A673 (cell line): ENCODE results near the gene CLCN2. TPM values are rescaled to one million over a fixed set of nuclear protein-coding genes. Genes with fewer than 3 reads are reported as not detected.

Experiments
- BruUV-seq: library from RNA; stranded (reverse); fragments of 400-500 nt; replicated peaks from 2 replicates; lab custom pipeline; 2021; lab: Mats Ljungman, UMichigan
- CTCF ChIA-PET: fragments of 300-600 bp; sonication (Branson Sonifier 250); formaldehyde crosslinking; loops from one replicate; lab custom pipeline; 2022; ENCODE audit warnings: antibody characterized with exemption; lab: Charles Lee
- POLR2A ChIA-PET: fragments of 300-600 bp; sonication (Branson Sonifier 250); formaldehyde crosslinking; loops from one replicate; lab custom pipeline; 2022; ENCODE audit warnings: antibody characterized with exemption; ENCODE audit not compliant: low non-redundant PET; lab: Charles Lee
- DNase-seq: peaks from one replicate; pipeline ENCODE4 v3.0.0-alpha.2; 2015; ENCODE audit warnings: low spot score
- H3K27ac ChIP-seq: fragments of 200-600 bp; sonication (generic); 2 replicates; pipeline ENCODE4 v1.5.1; 2016; ENCODE audit warnings: mixed run types, low read depth, mild to moderate bottlenecking, mixed read lengths, antibody characterized with exemption, low read length; ENCODE audit not compliant: poor library complexity, severe bottlenecking
- H3K27me3 ChIP-seq: fragments of 200-600 bp; sonication (generic); replicated peaks from 2 replicates; pipeline ENCODE4 v1.6.1; 2017; ENCODE audit warnings: mixed run types, low read depth, mild to moderate bottlenecking, mixed read lengths, antibody characterized with exemption, low read length; ENCODE audit not compliant: insufficient read depth, poor library complexity
- H3K36me3 ChIP-seq: fragments of 200-600 bp; sonication (generic); 2 replicates; pipeline ENCODE4 v1.6.1; 2016; ENCODE audit warnings: mixed run types, mild to moderate bottlenecking, mixed read lengths, antibody characterized with exemption, low read length; ENCODE audit not compliant: insufficient read depth, poor library complexity, severe bottlenecking
- H3K4me1 ChIP-seq: fragments of 200-600 bp; sonication (generic); 2 replicates; pipeline ENCODE4 v1.6.1; 2017; ENCODE audit warnings: mixed run types, mild to moderate bottlenecking, mixed read lengths, antibody characterized with exemption, low read length; ENCODE audit not compliant: insufficient read depth, poor library complexity, severe bottlenecking
- H3K4me3 ChIP-seq: fragments of 200-600 bp; sonication (generic); 2 replicates; pipeline ENCODE4 v1.5.1; 2016; ENCODE audit warnings: low read depth, mixed run types, mild to moderate bottlenecking, mixed read lengths, low read length; ENCODE audit not compliant: poor library complexity, severe bottlenecking
- H3K9me3 ChIP-seq: fragments of 200-600 bp; sonication (generic); 2 replicates; pipeline ENCODE4 v1.6.1; 2016; ENCODE audit warnings: mixed run types, low read depth, mild to moderate bottlenecking, mixed read lengths, antibody characterized with exemption, low read length; ENCODE audit not compliant: poor library complexity, severe bottlenecking
- CTCF ChIP-seq: fragments of 300-800, 200-600 bp; sonication (generic); conservative IDR thresholded peaks from 2 replicates; pipeline ENCODE4 v1.5.1; 2017; ENCODE audit warnings: low read depth, mild to moderate bottlenecking, antibody characterized with exemption, low read length, moderate library complexity, mixed read lengths
- EZH2 ChIP-seq: fragments of 200-600 bp; sonication (generic); IDR thresholded peaks from 2 replicates; pipeline ENCODE4 v1.6.1; 2017; ENCODE audit warnings: borderline replicate concordance, low read depth, mild to moderate bottlenecking, mixed read lengths, antibody characterized with exemption, low read length; ENCODE audit not compliant: poor library complexity, severe bottlenecking
- intact Hi-C: fragments of 100-400 bp; cut with micrococcal nuclease; formaldehyde crosslinking; loops from one replicate; pipeline ENCODE4 v1.10.0; 2022; ENCODE audit not compliant: unreplicated experiment
- total RNA-seq: library from RNA; stranded (reverse); gene quantifications from 2 replicates; pipeline ENCODE4 v1.2.3, GENCODE V29; 2021

Gene CLCN2
- total RNA-seq, 1 experiment from 2014 or later = 11.2 TPM

- no peaks in the 10 kb centered on the region for H3K9me3 ChIP-seq
- no peak overlapping the region for H3K4me3 ChIP-seq
- ChIA-PET CTCF (no interaction called here), POLR2A (no interaction called here)
- H3K36me3 ChIP-seq = no peaks in the 10 kb centered on the region
- H3K27ac ChIP-seq = no peak overlapping the region
- BruUV-seq = no TSS peak
- peaks cover 32% of the 10 kb centered on the region for H3K27me3 ChIP-seq
- peaks cover 4% of the 10 kb centered on the region for H3K4me1 ChIP-seq
- no peak for DNase-seq
- intact Hi-C loops = no loop called here
- TF ChIP-seq CTCF = no peak
- TF ChIP-seq EZH2 = no peak
Observed at GRCh38 chr3:184383033-184383740, 21.8 kb upstream of the CLCN2 start.

DNA sequence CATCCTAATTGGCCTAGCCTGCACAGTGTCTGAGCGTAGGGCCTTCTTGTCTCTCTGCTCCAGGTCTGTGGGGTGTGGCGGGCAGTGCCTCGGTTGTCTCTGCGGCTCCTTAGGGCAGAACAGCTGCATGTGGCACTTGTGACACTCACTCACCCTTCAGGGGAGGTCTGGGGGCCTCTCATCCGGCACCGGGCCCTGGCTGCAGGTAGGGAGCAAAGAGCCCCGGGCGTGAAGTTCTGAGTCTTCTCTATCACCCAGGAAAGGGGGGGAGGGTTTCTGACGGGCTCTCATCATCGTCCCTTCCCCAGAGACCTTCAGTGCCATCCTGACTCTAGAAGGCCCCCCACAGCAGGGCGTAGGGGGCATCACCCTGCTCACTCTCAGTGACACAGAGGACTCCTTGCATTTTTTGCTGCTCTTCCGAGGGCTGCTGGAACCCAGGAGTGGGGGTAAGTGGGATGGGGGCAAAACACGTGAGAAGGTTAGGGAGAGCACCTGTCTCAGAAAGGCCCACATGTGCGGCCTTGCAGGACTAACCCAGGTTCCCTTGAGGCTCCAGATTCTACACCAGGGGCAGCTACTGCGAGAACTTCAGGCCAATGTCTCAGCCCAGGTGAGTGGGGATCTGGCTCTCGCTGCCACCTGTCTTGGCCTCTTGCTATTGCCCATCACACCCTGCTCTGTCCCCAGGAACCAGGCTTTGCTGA is 21.1 kb upstream of the CLCN2 start:
- CTCF ChIA-PET = no interaction called here

More for the DNA sequence above, 21.1 kb upstream of the CLCN2 start:
- intact Hi-C loops = no loop called here
- Histone ChIP-seq H3K36me3 (no peaks in the 10 kb centered on the region), H3K4me3 (no peak overlapping the region), H3K27ac (no peak overlapping the region), H3K4me1 (peaks cover 4% of the 10 kb centered on the region), H3K9me3 (no peaks in the 10 kb centered on the region), H3K27me3 (peaks cover 39% of the 10 kb centered on the region)
- BruUV-seq = no TSS peak
- DNase-seq = no peak
- POLR2A ChIA-PET = no interaction called here
- TF ChIP-seq CTCF = no peak
- no peak for TF ChIP-seq EZH2
